Measurements from ENCODE around the gene COL4A5.

The COL4A5 gene

DNA sequence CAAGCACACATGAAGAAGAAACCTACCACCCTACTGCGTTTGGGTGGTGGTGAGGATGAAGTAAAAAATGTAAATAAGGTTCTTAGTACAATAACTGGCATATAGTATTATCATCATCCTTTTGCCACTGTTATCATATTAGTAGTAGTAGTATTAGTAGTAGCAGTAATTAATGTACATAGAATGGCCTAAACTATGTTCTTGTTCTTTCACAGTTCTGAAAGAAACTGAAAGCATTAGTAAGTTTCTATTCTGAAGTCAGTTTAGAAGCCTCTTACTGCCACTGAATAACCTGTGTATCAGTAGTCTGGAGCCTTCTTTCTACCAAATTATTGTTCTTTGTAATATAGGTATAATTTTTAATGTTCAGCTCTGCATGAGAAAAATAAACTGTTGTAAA lies 22.4 kb upstream of the COL4A5 start:
- TF ChIP-seq ZNF155 (tag by site-specific recombination; IDR thresholded peaks at IDR 0.05) (no peak), ZNF214 (tag by site-specific recombination; IDR thresholded peaks at IDR 0.05; ENCODE audit: borderline replicate concordance) (no peak), ZNF157 (tag by site-specific recombination; IDR thresholded peaks at IDR 0.05) (no peak), ZSCAN16 (tag by site-specific recombination; IDR thresholded peaks at IDR 0.05) (no peak), ZNF473 (tag by site-specific recombination; IDR thresholded peaks at IDR 0.05) (no peak), ZNF23 (tag by site-specific recombination; IDR thresholded peaks at IDR 0.05; ENCODE audit: borderline replicate concordance) (no peak), BCL11B (tag by site-specific recombination; IDR thresholded peaks at IDR 0.05; ENCODE audit: low read depth) (no peak), TRIM28 (IDR thresholded peaks at IDR 0.05; ENCODE audit: borderline replicate concordance, low read length) (no peak), ZNF600 (tag by site-specific recombination; IDR thresholded peaks at IDR 0.05) (no peak), ZNF184 (tag by site-specific recombination; IDR thresholded peaks at IDR 0.05) (no peak)
- TF ChIP-seq, protein P1, sequence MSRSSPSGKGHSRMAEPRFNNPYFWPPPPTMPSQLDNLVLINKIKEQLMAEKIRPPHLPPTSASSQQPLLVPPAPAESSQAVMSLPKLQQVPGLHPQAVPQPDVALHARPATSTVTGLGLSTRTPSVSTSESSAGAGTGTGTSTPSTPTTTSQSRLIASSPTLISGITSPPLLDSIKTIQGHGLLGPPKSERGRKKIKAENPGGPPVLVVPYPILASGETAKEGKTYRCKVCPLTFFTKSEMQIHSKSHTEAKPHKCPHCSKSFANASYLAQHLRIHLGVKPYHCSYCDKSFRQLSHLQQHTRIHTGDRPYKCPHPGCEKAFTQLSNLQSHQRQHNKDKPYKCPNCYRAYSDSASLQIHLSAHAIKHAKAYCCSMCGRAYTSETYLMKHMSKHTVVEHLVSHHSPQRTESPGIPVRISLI (tag by site-specific recombination; IDR thresholded peaks at IDR 0.05): no peak
- TF ChIP-seq, protein P2, sequence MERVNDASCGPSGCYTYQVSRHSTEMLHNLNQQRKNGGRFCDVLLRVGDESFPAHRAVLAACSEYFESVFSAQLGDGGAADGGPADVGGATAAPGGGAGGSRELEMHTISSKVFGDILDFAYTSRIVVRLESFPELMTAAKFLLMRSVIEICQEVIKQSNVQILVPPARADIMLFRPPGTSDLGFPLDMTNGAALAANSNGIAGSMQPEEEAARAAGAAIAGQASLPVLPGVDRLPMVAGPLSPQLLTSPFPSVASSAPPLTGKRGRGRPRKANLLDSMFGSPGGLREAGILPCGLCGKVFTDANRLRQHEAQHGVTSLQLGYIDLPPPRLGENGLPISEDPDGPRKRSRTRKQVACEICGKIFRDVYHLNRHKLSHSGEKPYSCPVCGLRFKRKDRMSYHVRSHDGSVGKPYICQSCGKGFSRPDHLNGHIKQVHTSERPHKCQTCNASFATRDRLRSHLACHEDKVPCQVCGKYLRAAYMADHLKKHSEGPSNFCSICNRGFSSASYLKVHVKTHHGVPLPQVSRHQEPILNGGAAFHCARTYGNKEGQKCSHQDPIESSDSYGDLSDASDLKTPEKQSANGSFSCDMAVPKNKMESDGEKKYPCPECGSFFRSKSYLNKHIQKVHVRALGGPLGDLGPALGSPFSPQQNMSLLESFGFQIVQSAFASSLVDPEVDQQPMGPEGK (tag by site-specific recombination; IDR thresholded peaks at IDR 0.05): no peak
- ChIA-PET CTCF (interaction anchor here (0.7 kb wide), 1 partner anchor 72 kb away, joined by 3 read pairs; no protein-coding TSS in a partner anchor), POLR2A (no interaction called here)
- Histone ChIP-seq H3K9me3 (ENCODE audit: control insufficient read depth, insufficient read depth, low read depth, low read length) (no peaks in the 10 kb centered on the region), H3K27ac (ENCODE audit: extremely low read depth, low read depth, low read length) (no peak overlapping the region), H3K4me1 (ENCODE audit: control insufficient read depth, insufficient read depth, low read length) (no peaks in the 10 kb centered on the region), H3K4me3 (ENCODE audit: low read depth, low read length) (no peak overlapping the region), H3K36me3 (ENCODE audit: control insufficient read depth in 2 of 2, insufficient read depth in 1 of 2, low read length in 2 of 2) (no peaks in the 10 kb centered on the region)

DNA sequence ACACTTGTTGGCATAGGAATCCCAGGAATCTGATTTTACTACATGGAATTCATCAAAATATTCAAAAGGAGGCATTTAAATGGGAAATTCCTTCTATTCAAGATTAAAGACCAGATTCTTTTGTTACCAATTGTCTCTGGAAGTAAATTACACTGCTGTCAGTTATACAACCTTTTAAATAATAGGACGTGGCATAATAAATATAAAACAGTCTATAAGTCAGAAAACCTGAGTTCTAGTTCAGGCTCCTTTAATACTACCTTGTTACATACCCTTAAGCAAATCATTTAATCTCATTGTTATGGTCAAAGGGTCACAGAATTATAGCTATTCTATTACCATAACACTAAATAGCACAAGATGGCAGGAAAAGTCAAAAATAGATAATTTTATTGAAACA lies 20.2 kb upstream of the COL4A5 start:
- Histone ChIP-seq H3K27ac (ENCODE audit: extremely low read depth, low read depth, low read length) (no peak overlapping the region), H3K9me3 (ENCODE audit: control insufficient read depth, insufficient read depth, low read depth, low read length) (no peaks in the 10 kb centered on the region), H3K4me3 (ENCODE audit: low read depth, low read length) (no peak overlapping the region), H3K4me1 (ENCODE audit: control insufficient read depth, insufficient read depth, low read length) (no peaks in the 10 kb centered on the region), H3K36me3 (ENCODE audit: control insufficient read depth in 2 of 2, insufficient read depth in 1 of 2, low read length in 2 of 2) (no peaks in the 10 kb centered on the region)
- ChIA-PET CTCF (interaction anchor here (0.6 kb wide), 1 partner anchor 391 kb away, joined by 3 read pairs; no protein-coding TSS in a partner anchor), POLR2A (no interaction called here)
- TF ChIP-seq, protein P3, sequence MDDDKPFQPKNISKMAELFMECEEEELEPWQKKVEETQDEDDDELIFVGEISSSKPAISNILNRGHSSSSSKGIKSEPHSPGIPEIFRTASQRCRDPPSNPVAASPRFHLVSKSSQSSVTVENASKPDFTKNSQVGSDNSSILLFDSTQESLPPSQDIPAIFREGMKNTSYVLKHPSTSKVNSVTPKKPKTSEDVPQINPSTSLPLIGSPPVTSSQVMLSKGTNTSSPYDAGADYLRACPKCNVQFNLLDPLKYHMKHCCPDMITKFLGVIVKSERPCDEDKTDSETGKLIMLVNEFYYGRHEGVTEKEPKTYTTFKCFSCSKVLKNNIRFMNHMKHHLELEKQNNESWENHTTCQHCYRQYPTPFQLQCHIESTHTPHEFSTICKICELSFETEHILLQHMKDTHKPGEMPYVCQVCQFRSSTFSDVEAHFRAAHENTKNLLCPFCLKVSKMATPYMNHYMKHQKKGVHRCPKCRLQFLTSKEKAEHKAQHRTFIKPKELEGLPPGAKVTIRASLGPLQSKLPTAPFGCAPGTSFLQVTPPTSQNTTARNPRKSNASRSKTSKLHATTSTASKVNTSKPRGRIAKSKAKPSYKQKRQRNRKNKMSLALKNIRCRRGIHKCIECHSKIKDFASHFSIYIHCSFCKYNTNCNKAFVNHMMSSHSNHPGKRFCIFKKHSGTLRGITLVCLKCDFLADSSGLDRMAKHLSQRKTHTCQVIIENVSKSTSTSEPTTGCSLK (tag by site-specific recombination; IDR thresholded peaks at IDR 0.05): no peak
- TF ChIP-seq, protein P4, sequence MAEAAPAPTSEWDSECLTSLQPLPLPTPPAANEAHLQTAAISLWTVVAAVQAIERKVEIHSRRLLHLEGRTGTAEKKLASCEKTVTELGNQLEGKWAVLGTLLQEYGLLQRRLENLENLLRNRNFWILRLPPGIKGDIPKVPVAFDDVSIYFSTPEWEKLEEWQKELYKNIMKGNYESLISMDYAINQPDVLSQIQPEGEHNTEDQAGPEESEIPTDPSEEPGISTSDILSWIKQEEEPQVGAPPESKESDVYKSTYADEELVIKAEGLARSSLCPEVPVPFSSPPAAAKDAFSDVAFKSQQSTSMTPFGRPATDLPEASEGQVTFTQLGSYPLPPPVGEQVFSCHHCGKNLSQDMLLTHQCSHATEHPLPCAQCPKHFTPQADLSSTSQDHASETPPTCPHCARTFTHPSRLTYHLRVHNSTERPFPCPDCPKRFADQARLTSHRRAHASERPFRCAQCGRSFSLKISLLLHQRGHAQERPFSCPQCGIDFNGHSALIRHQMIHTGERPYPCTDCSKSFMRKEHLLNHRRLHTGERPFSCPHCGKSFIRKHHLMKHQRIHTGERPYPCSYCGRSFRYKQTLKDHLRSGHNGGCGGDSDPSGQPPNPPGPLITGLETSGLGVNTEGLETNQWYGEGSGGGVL (tag by site-specific recombination; IDR thresholded peaks at IDR 0.05): no peak
- no peak for TF ChIP-seq FEZF1 (tag by site-specific recombination; IDR thresholded peaks at IDR 0.05)
- TF ChIP-seq ZNF114 (tag by site-specific recombination; IDR thresholded peaks at IDR 0.05): no peak
- no peak for TF ChIP-seq ZXDB (tag by site-specific recombination; IDR thresholded peaks at IDR 0.05)
- TF ChIP-seq ZNF341 (tag by site-specific recombination; IDR thresholded peaks at IDR 0.05; ENCODE audit: low read depth): no peak
- no peak for TF ChIP-seq ZNF558 (tag by site-specific recombination; IDR thresholded peaks at IDR 0.05)
